HEK293T (cell line): ENCODE data around the gene IL21R.

ENCODE experiments used
- CTCF ChIA-PET: fragments of 350-600 bp; formaldehyde crosslinking; extraction: SDS; loops from one replicate; lab custom pipeline; 2021; ENCODE audit warnings: antibody characterized with exemption, inconsistent platforms; lab: Yijun Ruan, JAX
- POLR2A ChIA-PET: fragments of 350-600 bp; formaldehyde crosslinking; extraction: SDS; loops from one replicate; lab custom pipeline; 2020; ENCODE audit warnings: antibody characterized with exemption, inconsistent platforms; lab: Yijun Ruan, JAX
- DNase-seq: peaks from one replicate; pipeline ENCODE4 v3.0.0; 2012; ENCODE audit warnings: mixed read lengths; ENCODE audit errors: extremely low spot score
- ARNT ChIP-seq: fragments of 450-650 bp; IDR thresholded peaks from 2 replicates; pipeline ENCODE4 v1.6.1; 2017; ENCODE audit warnings: mild to moderate bottlenecking
- BHLHE40 ChIP-seq: fragments of 450-650 bp; IDR thresholded peaks from 2 replicates; pipeline ENCODE4 v1.6.1; 2016; ENCODE audit warnings: mild to moderate bottlenecking, moderate library complexity, borderline replicate concordance
- CTBP1 ChIP-seq: fragments of 450-650 bp; IDR thresholded peaks from 2 replicates; pipeline ENCODE4 v1.6.1; 2016; ENCODE audit warnings: borderline replicate concordance
- ELF4 ChIP-seq: fragments of 450-650 bp; IDR thresholded peaks from 2 replicates; pipeline ENCODE4 v1.6.1; 2017; ENCODE audit warnings: antibody characterized with exemption
- FOXA1 ChIP-seq: fragments of 450-650 bp; IDR thresholded peaks from 2 replicates; pipeline ENCODE4 v1.6.1; 2016; ENCODE audit warnings: mild to moderate bottlenecking
- FOXK2 ChIP-seq: fragments of 450-650 bp; IDR thresholded peaks from 2 replicates; pipeline ENCODE4 v1.6.1; 2016; ENCODE audit warnings: mild to moderate bottlenecking
- FOXM1 ChIP-seq: fragments of 450-650 bp; IDR thresholded peaks from 2 replicates; pipeline ENCODE4 v1.6.1; 2017; ENCODE audit warnings: mild to moderate bottlenecking, borderline replicate concordance
- HDGF ChIP-seq: fragments of 450-650 bp; IDR thresholded peaks from 2 replicates; pipeline ENCODE4 v1.6.1; 2017; ENCODE audit warnings: antibody characterized with exemption, borderline replicate concordance
- L3MBTL2 ChIP-seq: fragments of 450-650 bp; conservative IDR thresholded peaks from 2 replicates; pipeline ENCODE4 v1.6.1; 2016; ENCODE audit warnings: mild to moderate bottlenecking
- LEF1 ChIP-seq: fragments of 450-650 bp; IDR thresholded peaks from 2 replicates; pipeline ENCODE4 v1.6.1; 2017; ENCODE audit warnings: mild to moderate bottlenecking, borderline replicate concordance
- NFRKB ChIP-seq: fragments of 450-650 bp; IDR thresholded peaks from 2 replicates; pipeline ENCODE4 v1.6.1; 2016; ENCODE audit warnings: mild to moderate bottlenecking, moderate library complexity
- PKNOX1 ChIP-seq: fragments of 450-650 bp; IDR thresholded peaks from 2 replicates; pipeline ENCODE4 v1.6.1; 2016
- SP1 ChIP-seq: fragments of 450-650 bp; IDR thresholded peaks from 2 replicates; pipeline ENCODE4 v1.6.1; 2017
- SUZ12 ChIP-seq: fragments of 450-650 bp; IDR thresholded peaks from 2 replicates; pipeline ENCODE4 v1.6.1; 2016; ENCODE audit warnings: mild to moderate bottlenecking
- TARDBP ChIP-seq: fragments of 450-650 bp; IDR thresholded peaks from 2 replicates; pipeline ENCODE4 v1.6.1; 2016
- ZNF384 ChIP-seq: fragments of 450-650 bp; IDR thresholded peaks from 2 replicates; pipeline ENCODE4 v1.6.1; 2016

IL21R gene

DNA sequence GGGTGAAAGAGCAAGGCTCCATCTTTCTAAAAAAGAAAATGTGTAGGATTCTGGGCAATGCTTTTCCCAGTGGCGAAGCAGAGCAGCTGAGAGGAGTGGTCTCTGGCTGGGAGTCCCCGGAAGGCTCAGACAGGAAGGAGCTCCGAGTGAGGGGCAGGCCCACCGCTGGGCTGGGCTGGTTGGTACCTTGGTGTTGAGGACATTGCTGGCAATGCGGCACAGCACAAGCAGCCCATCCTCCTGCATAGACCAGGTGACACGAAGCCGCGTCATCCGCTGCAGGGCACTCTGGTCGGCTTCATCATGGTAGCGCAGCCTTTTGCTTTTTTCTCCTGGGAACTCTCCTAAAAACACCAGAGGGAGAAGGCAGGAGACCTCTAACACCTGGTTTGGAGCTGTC, 83.8 kb downstream of the IL21R start:
- ChIA-PET CTCF (no interaction called here), POLR2A (no interaction called here)
- no peak for DNase-seq
- TF ChIP-seq TARDBP (no peak), BHLHE40 (no peak), L3MBTL2 (no peak), CTBP1 (no peak), FOXA1 (no peak), ELF4 (no peak), SP1 (no peak), FOXM1 (no peak), PKNOX1 (no peak), ARNT (no peak), FOXK2 (no peak), NFRKB (no peak), LEF1 (no peak), ZNF384 (no peak), SUZ12 (no peak)

GRCh38 chr16:27486344-27486743, 84.4 kb downstream of the IL21R start:
- TF ChIP-seq ARNT (no peak), LEF1 (no peak), TARDBP (no peak), FOXK2 (no peak), CTBP1 (no peak), FOXM1 (no peak)
- no peak for DNase-seq
- ChIA-PET POLR2A (no interaction called here), CTCF (no interaction called here)

DNA sequence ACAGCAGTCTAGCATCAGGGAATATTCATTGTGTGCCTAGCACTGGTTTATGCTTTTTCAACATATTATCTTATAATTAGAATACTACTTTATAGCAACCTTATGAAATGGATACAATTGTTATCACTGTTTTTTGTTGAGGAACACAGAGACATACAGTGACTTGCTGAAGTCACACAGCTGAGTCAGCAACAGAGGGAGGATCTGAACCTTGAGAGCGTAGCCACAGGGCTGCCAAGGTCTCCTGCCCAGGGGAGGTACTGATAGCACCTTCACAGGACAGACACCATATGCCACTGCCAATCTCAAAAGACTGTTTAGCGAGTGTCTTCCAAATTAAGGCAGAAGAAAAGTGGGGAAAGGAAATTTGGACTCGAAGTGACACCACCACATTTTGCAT, 84.8 kb downstream of the IL21R start:
- POLR2A ChIA-PET: no interaction called here
- TF ChIP-seq CTBP1 (no peak), ARNT (no peak), NFRKB (no peak), FOXK2 (no peak), ZNF384 (no peak), SP1 (no peak), L3MBTL2 (no peak), TARDBP (no peak), HDGF (no peak), LEF1 (no peak), ELF4 (no peak), SUZ12 (no peak), FOXM1 (no peak), PKNOX1 (no peak), FOXA1 (no peak), BHLHE40 (no peak)
- no peak for DNase-seq
- CTCF ChIA-PET: no interaction called here

- no peak for DNase-seq
- no peak for TF ChIP-seq FOXA1
- TF ChIP-seq ARNT: no peak
- CTCF ChIA-PET: no interaction called here
- POLR2A ChIA-PET: no interaction called here
Observed at GRCh38 chr16:27489421-27489820, 87.4 kb downstream of the IL21R start.

DNA sequence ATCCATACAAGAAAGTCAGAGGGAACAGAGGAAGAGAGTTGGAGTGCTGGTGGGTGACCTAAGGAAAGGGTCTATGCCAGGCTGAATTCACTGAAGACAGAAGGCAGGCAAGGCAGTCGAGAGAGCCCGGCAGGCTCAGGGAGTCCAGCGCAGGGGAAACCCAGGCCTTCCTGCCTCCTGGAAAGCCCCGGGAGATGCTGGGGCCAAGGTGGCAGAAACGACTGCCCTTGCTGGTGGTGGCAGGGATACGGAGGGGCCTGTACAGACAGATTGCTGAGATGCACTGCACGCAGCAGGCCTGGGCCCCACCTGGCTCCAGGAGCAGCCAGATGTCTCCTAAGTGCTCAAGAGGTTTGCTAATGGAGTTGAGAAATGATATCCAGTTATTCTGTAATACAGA, 87.9 kb downstream of the IL21R start:
- ChIA-PET CTCF (no interaction called here), POLR2A (no interaction called here)
- no peak for DNase-seq
- TF ChIP-seq ZNF384 (no peak), BHLHE40 (no peak), ARNT (no peak), SP1 (no peak), NFRKB (no peak), PKNOX1 (no peak), HDGF (no peak), LEF1 (no peak), FOXM1 (no peak)

DNA sequence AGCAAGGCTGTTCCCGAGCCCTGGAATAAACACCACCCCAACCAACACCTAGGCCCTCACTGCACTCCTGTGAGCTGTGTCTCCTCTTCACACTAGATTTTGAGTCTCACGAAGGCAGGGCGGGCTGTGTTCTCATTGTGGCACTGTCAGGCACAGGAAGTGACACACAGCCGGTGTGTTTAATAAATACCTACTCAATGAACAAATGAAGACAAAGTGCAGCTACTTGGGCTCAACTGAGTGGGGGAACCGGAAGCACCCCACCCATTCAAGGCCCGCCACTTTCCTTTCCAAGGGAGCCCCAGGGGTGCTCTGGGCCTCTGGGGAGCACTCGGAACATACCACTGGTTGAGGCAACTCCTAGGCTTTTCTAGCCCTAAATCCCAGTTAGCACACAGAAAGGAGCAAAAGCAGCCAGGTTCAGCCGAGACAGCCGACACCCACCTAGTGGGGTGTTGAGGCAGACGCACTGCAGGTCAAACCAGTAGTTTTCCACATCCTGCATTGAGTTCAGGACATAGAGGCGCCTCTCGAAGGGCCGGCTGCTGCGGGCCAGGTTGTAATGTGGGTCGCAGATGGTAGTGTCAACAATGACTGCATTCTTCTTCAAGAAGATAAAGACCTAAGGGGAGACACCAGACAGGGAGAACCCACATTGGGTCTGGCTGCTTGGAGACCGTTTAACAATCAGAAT, 90.1 kb downstream of the IL21R start:
- ChIA-PET POLR2A (no interaction called here), CTCF (no interaction called here)

More for the DNA sequence above, 90.1 kb downstream of the IL21R start:
- no peak for DNase-seq
- TF ChIP-seq ELF4: no peak
- TF ChIP-seq ZNF384: no peak
- TF ChIP-seq SUZ12: no peak
- TF ChIP-seq LEF1: no peak
- TF ChIP-seq NFRKB: no peak
- TF ChIP-seq FOXM1: no peak
- TF ChIP-seq FOXA1: no peak
- TF ChIP-seq HDGF: no peak
- no peak for TF ChIP-seq CTBP1
- TF ChIP-seq SP1: no peak
